GM18507 (cell line): ENCODE measurements around the gene CFAP410.
A peak's percentile ranks its signal among the peaks of the same experiment; 100 is the strongest.
"Not testable (repeated sequence)": the region's sequence is repeated elsewhere in the genome, so short reads cannot be mapped to it uniquely, and the experiment has no call there.

Source experiments
- DNase-seq: peaks from one replicate; pipeline ENCODE4 v3.0.0; 2011; ENCODE audit warnings: low read depth; ENCODE audit not compliant: insufficient read length; ENCODE audit errors: extremely low spot score
- FAIRE-seq: peaks from 2 replicates; lab custom pipeline; 2011; peaks lifted over from hg19 to GRCh38; lab: Jason Lieb, UNC

The CFAP410 gene

GRCh38 chr21:44370786-44371410 lies 31.7 kb upstream of the CFAP410 start:
- FAIRE-seq, result no peak

GRCh38 chr21:44370027-44370735 lies 31.0 kb upstream of the CFAP410 start:
- FAIRE-seq, result no peak

More at GRCh38 chr21:44370786-44371410, 31.7 kb upstream of the CFAP410 start:
- no peak for DNase-seq

GRCh38 chr21:44368711-44369446 lies 29.7 kb upstream of the CFAP410 start:
- no peak for DNase-seq
- no peak for FAIRE-seq

More at GRCh38 chr21:44370027-44370735, 31.0 kb upstream of the CFAP410 start:
- DNase-seq, result no peak

GRCh38 chr21:44366586-44367211 lies 27.5 kb upstream of the CFAP410 start:
- FAIRE-seq, result no peak
- DNase-seq, result no peak

- DNase-seq (no peak), FAIRE-seq (no peak)
Measured at GRCh38 chr21:44365967-44366585, 26.9 kb upstream of the CFAP410 start.

GRCh38 chr21:44365251-44365966 lies 26.2 kb upstream of the CFAP410 start:
- no peak for FAIRE-seq
- DNase-seq, result no peak

GRCh38 chr21:44364151-44365053 lies 25.2 kb upstream of the CFAP410 start:
- FAIRE-seq (no peak), DNase-seq (no peak)

GRCh38 chr21:44363278-44363677 lies 24.1 kb upstream of the CFAP410 start:
- FAIRE-seq (no peak), DNase-seq (no peak)

GRCh38 chr21:44361903-44362302 lies 22.7 kb upstream of the CFAP410 start:
- DNase-seq, FAIRE-seq: not testable (repeated sequence)

GRCh38 chr21:44360159-44360558 lies 21.0 kb upstream of the CFAP410 start:
- no peak for FAIRE-seq
- no peak for DNase-seq

GRCh38 chr21:44359396-44359795 lies 20.2 kb upstream of the CFAP410 start:
- FAIRE-seq, result no peak
- DNase-seq, result no peak

- no peak for FAIRE-seq
Measured at GRCh38 chr21:44357064-44357837, 18.1 kb upstream of the CFAP410 start.

GRCh38 chr21:44356636-44357035 lies 17.4 kb upstream of the CFAP410 start:
- DNase-seq, result no peak
- no peak for FAIRE-seq

More at GRCh38 chr21:44357064-44357837, 18.1 kb upstream of the CFAP410 start:
- no peak for DNase-seq

GRCh38 chr21:44356160-44356559 lies 17.0 kb upstream of the CFAP410 start:
- DNase-seq (no peak), FAIRE-seq (no peak)

GRCh38 chr21:44354775-44355771 lies 15.9 kb upstream of the CFAP410 start:
- peak; percentile 67 for FAIRE-seq

GRCh38 chr21:44354001-44354405 lies 14.8 kb upstream of the CFAP410 start:
- no peak for FAIRE-seq
- DNase-seq, result no peak

More at GRCh38 chr21:44354775-44355771, 15.9 kb upstream of the CFAP410 start:
- no peak for DNase-seq
